ENCODE measurements around the gene KCNA5.

The KCNA5 gene

GRCh38 chr12:5064913-5065490 is 21.3 kb downstream of the KCNA5 start:
- Histone ChIP-seq H3K4me3 (ENCODE audit: low read depth, low read length) (no peak overlapping the region), H3K27ac (no peak overlapping the region), H3K36me3 (no peaks in the 10 kb centered on the region), H3K27me3 (ENCODE audit: insufficient read depth, low read depth, severe bottlenecking) (no peaks in the 10 kb centered on the region), H3K9me3 (ENCODE audit: severe bottlenecking) (no peaks in the 10 kb centered on the region)
- TF ChIP-seq CTCF (IDR thresholded peaks at IDR 0.05; ENCODE audit: low read depth, low read length), result no peak
- no peak for DNase-seq

GRCh38 chr12:5066251-5066650 is 22.6 kb downstream of the KCNA5 start:
- Histone ChIP-seq H3K4me3 (ENCODE audit: low read depth, low read length) (no peak overlapping the region), H3K27me3 (ENCODE audit: insufficient read depth, low read depth, severe bottlenecking) (no peaks in the 10 kb centered on the region), H3K36me3 (no peaks in the 10 kb centered on the region), H3K9me3 (ENCODE audit: severe bottlenecking) (no peaks in the 10 kb centered on the region), H3K27ac (no peak overlapping the region)
- no peak for DNase-seq
- no peak for TF ChIP-seq CTCF (IDR thresholded peaks at IDR 0.05; ENCODE audit: low read depth, low read length)

- H3K27ac ChIP-seq, result no peak overlapping the region
- H3K36me3 ChIP-seq, result no peaks in the 10 kb centered on the region
- no peaks in the 10 kb centered on the region for H3K9me3 ChIP-seq (ENCODE audit: severe bottlenecking)
- no peaks in the 10 kb centered on the region for H3K27me3 ChIP-seq (ENCODE audit: insufficient read depth, low read depth, severe bottlenecking)
- DNase-seq, result no peak
- no peak overlapping the region for H3K4me3 ChIP-seq (ENCODE audit: low read depth, low read length)
- no peak for TF ChIP-seq CTCF (IDR thresholded peaks at IDR 0.05; ENCODE audit: low read depth, low read length)
Measured at GRCh38 chr12:5068126-5068525, 24.4 kb downstream of the KCNA5 start.

GRCh38 chr12:5068619-5069018 is 24.9 kb downstream of the KCNA5 start:
- H3K27me3 ChIP-seq (ENCODE audit: insufficient read depth, low read depth, severe bottlenecking), result no peaks in the 10 kb centered on the region
- no peak overlapping the region for H3K27ac ChIP-seq
- no peak for TF ChIP-seq CTCF (IDR thresholded peaks at IDR 0.05; ENCODE audit: low read depth, low read length)
- no peak for DNase-seq
- no peak overlapping the region for H3K4me3 ChIP-seq (ENCODE audit: low read depth, low read length)
- H3K9me3 ChIP-seq (ENCODE audit: severe bottlenecking), result no peaks in the 10 kb centered on the region
- no peaks in the 10 kb centered on the region for H3K36me3 ChIP-seq

- Histone ChIP-seq H3K9me3 (ENCODE audit: severe bottlenecking) (no peaks in the 10 kb centered on the region), H3K27ac (no peak overlapping the region), H3K27me3 (ENCODE audit: insufficient read depth, low read depth, severe bottlenecking) (no peaks in the 10 kb centered on the region), H3K36me3 (no peaks in the 10 kb centered on the region), H3K4me3 (ENCODE audit: low read depth, low read length) (no peak overlapping the region)
- no peak for TF ChIP-seq CTCF (IDR thresholded peaks at IDR 0.05; ENCODE audit: low read depth, low read length)
- peak; percentile 45 for DNase-seq
Measured at GRCh38 chr12:5070090-5070489, 26.4 kb downstream of the KCNA5 start.

- DNase-seq, result no peak
- Histone ChIP-seq H3K9me3 (ENCODE audit: severe bottlenecking) (no peaks in the 10 kb centered on the region), H3K36me3 (no peaks in the 10 kb centered on the region), H3K27ac (no peak overlapping the region), H3K4me3 (ENCODE audit: low read depth, low read length) (no peak overlapping the region), H3K27me3 (ENCODE audit: insufficient read depth, low read depth, severe bottlenecking) (no peaks in the 10 kb centered on the region)
- TF ChIP-seq CTCF (IDR thresholded peaks at IDR 0.05; ENCODE audit: low read depth, low read length), result peak; percentile 34; the same call in 1 of the 2 replicates
Measured at GRCh38 chr12:5071496-5071895, 27.8 kb downstream of the KCNA5 start.

All from WERI-Rb-1 (cell line).